ENCODE data around the gene EML4.

Gene EML4

DNA sequence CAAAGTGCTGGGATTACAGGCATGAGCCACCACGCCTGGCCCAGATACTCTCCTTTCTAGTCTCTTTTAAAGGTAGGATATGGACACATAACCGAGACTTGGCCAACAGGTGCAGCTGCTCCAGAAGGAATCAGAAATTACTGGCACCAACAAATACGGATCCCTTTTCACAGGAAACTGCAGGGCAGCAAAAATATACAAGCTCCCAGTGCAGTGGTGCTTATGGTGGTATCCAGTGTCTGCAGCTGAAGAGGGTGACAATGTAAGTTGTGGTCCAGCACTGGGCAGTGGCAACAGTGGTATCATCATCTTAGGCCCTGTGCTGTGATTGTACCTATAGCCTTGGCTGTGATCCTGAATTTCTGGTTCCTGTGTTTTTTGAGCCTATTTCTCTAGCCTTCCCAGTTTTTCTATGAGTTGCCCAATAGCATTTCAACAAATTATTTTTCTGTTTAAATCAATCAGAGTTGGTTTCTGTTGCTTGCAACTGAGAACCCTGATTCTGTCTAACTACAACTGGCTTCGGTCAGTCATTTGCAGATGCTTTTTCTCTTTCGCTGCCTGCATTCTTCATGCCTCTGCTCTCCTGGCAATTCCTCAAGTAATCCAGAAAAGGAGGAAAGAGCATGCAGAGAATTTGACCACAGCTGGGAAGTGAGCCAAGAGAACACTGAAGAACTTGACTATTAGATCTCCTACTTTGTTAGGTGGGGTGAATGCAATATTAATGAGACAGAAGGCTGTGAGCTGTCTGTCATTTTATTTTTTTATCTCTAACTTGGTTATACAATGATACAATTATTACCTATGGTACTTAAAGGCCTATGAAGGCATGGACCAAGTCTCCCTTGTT, 30.8 kb upstream of the EML4 start:
- no peak for DNase-seq

DNA sequence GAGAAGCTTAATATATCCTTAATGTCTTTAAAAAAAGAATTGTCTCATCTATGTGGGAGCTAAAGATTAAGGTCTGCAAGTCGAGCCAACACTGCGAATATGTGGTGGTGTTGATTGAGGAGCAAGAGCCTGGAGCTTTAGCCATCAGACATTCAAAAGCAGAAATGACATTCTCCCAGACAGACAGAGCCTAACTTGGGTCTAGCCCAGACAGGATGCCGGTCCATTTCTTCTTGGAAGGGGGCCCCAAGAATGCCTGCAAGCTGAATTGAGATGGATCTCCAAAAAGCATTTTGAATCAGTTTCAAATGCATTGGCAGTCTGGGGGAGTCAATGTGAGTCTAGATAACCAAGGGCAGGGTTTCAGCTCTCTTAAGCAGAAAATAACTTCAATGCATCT, 30.1 kb upstream of the EML4 start:
- DNase-seq = no peak

DNA sequence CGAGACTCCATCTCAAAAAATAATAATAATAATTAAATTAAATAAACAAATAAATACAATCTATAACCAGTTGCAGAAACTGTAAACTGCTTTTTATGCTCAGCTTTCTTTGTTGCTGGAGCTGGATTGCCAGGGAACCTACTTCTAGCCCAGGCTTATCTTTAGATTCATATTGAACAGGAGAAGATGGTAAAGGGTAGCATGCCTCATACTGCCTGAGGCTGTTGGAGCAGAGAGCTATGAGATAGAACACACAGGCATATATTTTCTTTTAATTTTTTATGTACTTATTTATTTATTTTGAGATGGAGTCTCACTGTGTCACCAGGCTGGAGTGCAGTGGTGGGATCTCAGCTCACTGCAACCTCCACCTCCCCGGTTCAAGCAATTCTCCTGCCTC, 28.7 kb upstream of the EML4 start:
- DNase-seq = no peak

DNA sequence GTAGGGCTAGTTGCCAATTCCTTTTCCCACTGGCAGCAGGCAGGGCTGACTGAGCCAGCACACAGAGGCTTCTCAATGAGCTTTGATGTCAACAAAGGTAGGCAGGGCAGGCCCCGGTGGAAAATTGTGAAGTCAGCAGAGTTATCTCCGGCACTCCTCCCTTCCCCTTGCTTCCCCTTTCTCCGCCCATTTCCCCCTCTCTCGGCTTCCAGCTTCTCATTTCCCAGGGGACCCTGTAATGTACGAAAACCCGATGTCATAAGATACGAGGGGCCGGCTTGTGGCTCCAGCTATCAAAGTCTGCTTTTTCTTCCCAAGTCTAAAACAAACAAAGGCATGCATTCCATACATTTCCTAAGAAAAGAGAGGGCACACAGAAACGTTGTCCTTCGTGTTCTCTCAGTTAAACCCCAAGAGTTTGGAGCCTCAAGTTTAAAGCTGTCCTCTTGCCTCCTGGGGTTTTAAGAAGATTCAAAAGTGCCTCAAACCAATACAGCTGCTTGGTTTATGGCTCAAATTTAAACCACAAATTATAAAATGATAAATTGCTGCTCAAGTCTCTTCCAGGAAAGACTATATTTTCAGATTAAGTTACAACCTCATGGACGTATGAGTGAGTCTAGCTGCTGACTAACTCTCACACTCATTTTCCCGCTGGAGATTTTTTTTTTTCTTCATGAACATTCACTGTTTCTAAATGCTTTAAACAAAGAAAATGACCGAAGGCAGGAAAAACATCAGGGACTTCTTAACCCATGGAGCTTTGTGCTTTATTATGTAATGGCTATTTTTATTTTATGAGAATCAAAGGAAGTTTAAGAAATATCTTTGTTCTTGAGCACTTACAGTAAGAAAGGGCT, 27.2 kb upstream of the EML4 start:
- peak; percentile 59 for DNase-seq

DNA sequence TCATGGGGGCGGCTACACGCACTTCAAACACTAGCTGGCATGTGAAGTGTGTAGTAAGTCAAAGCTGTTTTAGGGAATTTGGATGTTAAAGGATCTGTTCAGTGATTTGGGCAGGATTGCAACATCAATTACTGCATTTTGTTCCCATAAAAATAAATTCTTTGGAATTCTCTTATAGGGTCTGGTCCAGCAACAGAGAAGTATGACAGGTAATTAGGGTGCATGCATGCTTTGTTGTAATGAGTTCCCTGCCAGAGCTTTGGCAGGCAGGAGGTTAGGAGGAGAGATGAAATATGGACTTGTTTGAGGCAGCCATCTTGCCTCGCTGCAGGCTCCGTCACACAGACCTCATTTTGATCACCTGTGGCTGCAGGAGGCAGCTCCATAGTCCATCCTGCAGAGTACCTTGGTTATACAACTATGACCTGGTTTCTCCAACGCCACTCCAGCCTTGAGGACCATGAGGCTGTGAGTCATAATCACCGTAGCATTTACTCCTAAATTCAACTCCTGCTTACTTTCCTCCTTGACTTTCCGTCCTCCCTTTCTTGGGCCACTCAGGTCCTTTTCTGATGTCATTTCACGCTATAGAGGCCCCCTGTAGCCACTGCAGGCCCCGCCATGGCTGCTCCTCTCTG, 26.5 kb upstream of the EML4 start:
- DNase-seq = no peak

DNA sequence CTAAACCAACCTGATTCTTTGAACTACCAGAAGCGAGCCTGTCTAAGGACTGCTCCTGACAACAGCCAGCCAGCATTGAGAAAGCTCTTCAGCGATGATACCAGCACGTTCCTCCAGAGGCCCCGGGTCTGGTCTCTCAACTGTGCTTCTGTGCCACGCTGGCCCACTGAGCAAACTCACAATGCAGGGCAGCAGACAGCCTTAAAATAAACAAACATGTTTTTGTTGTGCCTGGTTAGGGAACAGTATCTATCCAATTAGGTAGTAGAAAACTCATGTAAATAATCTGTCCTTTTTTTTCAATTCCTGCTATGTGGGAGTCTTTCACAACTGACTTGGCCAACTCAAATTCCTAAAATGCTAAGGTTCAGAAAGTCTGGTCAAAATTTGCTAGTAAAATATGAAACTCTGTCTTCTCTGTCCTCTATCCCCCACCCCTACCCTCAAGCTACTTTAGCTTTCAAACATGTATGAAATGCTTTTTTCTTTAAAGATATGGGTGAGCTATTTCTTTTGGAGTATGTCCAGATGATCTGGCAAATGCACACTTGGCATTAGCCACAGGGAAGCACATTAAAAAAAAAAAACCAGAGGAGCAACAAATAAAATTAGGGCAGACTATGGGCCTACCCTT, 21.4 kb upstream of the EML4 start:
- no peak for DNase-seq

DNA sequence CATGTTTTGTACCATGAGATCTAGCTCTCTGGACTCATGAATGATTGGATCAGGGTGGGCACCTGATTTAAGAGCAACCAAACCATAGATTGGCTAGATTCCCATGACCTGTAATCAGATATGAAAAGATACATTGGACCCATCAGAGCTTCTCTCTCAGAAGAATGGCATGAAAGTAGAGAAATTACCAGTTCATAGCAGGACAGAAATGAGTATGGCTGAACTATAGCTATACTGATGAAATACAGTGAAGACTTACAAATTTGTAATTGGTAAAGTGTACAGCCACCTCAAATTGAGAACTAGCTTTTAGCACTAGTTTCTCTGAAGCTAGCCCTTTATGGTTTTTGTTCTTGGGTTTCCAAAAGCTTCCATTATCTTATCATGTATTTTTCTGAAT, 19.0 kb upstream of the EML4 start:
- DNase-seq = no peak

DNA sequence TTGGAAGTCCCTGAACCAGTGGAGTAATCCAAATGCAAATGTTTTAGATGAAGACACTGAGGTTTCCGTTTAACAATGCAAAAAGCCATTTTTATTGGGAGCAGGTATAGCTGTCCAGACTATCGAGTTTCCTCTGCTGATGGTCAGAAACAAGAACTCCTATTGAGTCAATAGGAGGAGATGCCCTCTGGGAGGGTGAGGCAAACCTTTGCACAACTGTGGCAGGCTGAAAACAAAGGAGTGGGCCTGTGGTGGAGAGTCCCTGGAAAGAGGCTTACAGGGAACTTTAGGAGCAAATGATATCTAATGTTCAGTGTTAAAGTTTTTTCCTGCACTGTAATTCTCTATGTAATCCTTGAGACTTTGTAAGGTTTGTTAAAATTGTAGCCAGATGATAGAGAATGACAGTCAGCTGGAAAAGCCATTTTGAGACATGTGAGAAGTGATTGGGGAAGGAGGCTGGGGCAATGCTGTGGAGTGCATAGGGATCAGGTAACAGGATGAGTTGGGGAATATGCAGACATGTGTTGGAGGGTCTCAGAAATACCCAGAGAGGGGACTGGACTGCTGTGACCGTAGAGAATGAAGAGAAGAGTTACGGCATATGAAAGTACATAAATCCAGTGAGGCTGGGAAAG, 15.1 kb upstream of the EML4 start:
- no peak for DNase-seq

DNA sequence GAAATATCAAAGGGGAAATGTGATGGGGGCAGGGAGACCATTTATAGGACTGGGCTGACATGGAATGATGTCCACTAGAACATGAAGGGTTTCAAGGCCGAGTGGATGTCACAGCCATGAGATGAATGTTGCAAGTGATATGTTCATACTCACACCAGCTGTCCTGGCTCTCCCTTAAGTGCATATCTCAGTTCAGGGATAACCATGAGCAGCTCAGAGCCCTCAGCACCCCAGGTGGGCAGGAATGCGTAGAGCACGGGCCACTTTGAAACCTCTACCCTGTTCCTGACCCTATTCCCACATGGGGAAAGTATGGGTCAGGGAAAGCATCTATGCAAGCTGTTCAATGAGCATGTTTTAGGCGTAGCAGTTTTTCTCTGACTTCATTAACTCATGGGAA, 12.4 kb upstream of the EML4 start:
- no peak for DNase-seq

DNA sequence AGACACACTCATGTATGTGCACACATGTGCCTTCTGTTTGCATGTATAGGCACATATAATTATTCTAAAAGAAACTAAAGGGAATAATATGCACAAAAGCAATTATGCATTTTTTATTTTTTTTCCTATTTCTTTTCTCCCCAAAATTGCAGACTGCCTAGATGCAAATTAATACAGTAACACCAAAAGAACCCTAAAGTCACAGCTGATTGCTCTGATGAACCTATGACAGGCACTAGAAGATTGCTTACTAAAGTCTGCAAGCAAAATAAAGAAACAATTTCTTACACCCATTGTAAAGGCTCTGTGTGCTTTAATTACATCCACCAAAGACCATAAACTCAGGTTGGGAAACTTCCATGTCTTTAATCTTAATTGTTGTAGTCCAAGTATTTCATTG, 7.7 kb upstream of the EML4 start:
- DNase-seq = no peak

DNA sequence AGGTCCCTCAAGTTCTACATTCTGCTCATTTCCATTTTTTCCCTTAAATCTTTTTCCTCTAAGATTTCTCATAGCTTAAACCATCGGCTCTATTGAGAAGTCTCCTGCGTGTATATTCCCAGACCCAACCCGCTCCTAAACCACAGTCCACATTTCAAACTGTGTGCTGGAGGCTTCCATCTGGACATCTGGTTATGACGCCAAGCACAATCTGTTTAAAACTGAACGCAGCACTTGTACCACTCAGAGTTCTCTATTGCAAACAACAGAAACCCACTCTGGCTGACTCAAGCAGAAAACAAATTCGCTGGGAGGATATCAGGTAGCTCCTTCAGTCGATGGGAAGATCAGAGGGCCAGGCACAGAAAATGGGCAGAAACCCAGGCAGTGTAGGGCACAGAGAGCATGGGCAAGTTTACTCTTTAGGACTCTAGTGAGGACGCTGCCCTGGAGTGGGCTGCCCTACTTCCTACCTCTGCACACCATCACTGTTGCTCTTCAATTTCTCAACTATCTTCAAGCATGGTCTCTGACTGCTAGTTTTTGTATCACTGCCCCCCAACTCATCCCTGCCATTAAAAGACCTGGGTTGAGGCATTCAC, 5.6 kb upstream of the EML4 start:
- DNase-seq = no peak

DNA sequence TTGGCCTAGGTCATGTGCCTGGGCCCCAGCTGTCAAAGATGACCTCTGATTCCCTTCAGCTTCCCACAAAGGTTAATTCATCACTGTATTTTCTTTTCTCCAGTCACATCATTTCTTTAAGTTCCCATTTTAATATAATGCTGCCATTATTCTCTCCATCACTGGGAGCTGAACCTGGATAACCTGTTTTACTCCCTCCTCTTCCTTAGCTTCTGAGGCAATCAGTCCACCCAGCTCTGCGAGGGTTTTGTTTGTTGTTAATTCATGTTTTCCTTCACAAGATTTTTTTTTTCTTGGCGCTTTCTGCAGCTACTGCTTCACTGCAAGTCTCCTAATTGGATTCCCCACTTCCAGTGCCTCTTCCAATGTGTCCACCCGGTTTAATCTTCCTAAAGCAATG, 5.1 kb upstream of the EML4 start:
- no peak for DNase-seq

DNA sequence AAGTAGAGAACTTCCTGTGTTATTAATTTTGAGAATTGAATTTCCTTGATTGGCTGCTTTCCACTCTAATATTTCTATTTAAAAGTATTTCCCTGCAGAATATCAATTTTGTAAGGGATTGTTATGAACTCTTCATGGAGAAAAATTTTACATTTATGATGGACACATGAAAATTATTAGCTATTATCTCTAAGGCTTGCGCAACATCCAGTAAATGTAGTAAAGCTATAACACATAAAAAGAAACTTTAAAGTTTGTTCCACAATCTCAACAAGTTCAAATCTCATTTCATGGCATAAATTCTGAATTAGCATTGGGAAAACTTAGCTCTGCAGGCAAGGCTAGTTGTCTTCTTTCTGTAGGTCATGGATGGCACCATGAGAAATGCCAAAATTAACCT, 4.2 kb upstream of the EML4 start:
- DNase-seq = no peak

DNA sequence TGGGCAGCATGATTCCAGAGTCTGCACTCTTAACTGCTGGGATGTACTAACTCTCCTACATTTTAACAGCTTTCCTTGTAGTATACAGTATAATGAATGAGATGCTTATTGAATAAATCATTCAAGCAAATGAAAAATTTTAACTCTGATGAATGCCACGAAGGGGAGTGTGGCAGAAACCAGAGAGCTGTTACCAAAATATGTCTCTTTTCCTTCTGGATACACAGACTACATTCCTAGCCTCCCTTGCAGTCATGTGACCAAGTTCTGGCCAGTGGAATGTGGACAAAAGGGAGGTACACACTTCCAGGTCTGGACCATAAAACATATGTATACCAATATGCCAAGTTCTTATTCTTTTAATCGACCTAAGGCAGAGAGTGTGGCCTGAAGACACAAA, 1.7 kb upstream of the EML4 start:
- no peak for DNase-seq

DNA sequence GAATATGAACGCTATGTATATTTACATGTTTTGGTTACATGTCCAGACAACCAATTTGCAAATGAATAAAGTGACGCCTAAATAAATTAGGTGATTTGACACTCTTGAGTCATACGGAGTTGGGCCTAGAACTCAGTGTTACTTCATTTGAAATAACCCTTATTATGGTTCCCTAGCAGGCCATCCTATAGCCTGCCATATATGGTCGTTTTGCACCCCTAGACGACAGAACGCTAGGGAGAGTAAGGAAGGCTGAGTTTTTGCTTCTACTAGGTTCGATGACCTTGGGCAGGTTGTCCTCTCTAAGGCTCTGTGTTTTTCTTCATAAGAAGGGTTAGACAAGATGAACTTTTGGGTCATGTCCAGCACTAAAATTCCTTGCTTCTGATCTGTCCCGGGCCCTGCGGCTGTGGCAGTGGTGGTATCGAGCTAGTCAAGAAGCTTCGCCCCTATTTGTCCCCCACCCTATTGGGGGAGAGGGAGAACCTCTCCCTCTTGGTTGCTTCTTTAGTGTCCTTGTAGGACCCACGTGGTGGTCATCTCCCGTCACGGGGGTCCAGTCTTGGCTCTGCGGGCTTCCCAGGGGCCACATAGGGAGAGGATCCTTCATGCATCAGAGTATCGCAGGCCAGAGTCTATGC, 574 bp upstream of the EML4 start:
- DNase-seq = no peak

DNA sequence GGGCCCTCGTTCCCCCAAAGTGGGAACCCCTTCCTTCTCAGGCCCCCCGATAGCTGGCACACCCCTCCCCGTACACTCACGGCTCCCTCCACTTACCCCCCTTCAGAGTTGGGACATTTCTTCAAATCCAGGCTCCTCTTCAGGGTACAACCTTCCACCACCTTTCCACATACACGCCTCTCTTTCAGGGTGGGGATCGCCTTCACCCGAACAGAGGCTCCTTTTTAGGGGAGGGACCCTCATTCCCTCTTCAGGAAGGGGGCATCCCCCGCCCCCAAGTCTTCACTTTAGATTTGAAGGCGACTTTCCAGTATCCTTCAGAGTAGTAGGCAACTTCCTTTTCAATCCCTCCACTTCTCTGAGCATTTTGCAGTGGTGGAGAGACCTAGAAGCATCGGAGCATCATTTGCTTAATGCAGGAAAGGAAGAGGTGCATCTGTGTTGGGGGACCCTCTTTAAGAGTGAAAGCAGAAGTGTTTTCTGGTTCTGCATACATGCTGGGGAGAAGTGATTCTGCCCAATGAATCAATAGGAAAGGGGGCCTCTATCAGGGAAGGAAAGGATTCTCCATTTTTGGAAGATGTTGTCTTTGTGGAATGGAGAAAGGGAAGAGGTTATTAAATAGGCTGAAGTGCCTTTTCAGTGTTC, 845 bp downstream of the EML4 start:
- DNase-seq = peak; percentile 9

DNA sequence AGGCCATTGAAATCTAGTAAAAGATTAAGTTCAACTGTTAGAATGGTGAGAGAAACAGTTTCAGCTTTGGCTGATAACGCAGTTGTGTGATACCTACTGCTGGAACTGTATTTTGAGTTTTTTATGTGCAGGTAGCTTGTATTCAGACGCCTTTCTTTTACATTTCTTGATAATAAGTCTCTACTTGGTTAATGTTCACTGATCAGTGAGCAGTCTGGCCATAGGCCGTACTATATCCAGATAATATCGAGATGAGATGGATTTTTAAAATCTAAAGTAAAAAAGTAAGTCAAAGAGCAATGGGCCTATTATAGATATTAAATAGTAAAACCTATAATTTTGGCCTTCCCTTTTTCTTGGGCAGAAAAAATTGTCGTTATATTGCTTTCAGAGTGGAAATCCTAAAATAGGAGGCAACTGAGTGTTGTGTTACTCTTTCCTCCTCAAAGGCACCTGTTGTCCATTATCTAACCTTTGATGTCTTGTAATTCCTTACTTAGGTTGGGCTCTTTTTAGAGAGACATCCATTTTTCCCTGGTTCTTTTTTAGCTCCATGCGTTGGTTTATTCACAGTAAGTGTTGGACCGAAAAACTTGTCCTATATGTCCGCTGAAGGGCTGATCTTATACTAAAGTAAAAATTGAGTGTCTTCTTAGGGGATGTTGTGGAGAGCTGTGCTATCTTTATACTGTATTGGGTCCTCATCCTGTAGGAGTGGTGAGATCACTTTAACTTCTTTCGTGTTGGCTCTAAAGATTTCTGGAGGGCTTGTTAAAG, 1.7 kb downstream of the EML4 start:
- DNase-seq = no peak

DNA sequence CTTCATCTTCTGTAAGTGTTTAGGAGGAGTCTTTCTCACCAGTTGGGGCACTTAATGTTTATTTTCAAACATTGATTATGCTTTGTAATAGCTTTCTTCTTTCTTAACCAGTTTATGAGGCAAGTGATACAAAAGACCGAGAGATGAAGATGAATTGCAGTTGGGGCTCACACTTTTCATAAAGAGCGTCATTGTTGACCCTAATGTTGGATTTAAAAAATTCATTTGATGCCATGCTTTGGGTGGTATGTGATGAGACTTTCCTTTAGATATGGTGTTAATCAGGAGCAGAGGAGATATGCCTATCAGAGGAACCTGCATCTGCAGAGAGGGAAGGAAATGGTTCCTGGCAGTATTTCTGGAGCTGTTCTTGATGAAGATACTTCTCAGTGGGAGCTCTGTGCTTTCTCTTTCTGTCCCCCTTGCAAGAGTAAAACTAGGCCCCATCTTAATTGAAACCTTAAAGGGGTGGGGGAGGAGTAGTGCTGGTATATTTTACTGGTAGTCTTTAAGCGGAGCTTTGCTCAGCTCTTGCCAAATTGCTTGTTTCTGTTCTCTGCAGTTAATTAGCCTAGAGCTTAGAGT, 2.3 kb downstream of the EML4 start:
- peak; percentile 13 for DNase-seq

DNA sequence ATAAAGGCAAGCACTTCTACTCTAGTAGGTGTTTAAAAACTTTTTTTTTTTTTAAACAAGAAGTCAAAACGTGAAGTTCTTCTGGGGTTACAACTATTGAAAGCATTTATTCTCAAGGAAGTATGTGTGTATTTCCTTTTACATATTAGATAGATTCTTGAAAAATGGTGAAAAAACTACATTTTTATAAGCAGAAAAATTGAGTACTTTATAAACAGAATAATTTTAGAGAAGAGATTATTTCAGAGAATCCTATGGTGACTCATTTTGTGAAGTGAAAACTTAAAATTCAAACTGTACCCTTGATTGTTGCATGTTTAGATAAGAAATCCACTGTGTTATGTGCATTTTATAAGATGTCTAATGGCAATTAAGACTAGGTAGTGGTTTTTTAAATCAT, 2.9 kb downstream of the EML4 start:
- no peak for DNase-seq

DNA sequence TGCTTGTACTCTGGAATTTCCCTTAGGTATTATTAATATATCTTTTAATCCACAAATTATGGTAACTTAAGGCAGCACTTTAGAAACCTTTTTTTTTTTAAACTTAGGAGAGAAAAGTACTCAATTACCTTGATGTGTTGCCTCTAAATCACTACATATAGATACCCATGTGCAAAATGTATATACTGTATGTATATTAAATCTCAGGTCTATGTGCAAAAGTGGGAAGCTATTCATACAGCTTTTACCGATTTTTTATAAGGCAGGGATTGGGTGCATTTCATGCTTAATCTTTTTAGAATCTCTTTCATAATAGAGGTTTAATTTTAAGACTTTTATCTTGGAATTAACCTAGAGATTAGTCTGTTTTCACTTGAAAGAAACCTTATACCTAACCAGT, 3.4 kb downstream of the EML4 start:
- DNase-seq = no peak
